Amygdala (tissue), 56 donors: ENCODE measurements around the gene PCDHGA3.
A peak's percentile ranks its signal among the peaks of the same experiment; 100 is the strongest.
"Not testable (repeated sequence)": the region's sequence is repeated elsewhere in the genome, so short reads cannot be mapped to it uniquely, and the experiment has no call there.

Experiments
- DNase-seq, 56 donors: peaks; one replicate each; lab custom pipeline; 2025; lab: John Stamatoyannopoulos, UW

The PCDHGA3 gene

GRCh38 chr5:141375444-141376155, 32.0 kb downstream of the PCDHGA3 start:
- not testable (repeated sequence) for DNase-seq

DNA sequence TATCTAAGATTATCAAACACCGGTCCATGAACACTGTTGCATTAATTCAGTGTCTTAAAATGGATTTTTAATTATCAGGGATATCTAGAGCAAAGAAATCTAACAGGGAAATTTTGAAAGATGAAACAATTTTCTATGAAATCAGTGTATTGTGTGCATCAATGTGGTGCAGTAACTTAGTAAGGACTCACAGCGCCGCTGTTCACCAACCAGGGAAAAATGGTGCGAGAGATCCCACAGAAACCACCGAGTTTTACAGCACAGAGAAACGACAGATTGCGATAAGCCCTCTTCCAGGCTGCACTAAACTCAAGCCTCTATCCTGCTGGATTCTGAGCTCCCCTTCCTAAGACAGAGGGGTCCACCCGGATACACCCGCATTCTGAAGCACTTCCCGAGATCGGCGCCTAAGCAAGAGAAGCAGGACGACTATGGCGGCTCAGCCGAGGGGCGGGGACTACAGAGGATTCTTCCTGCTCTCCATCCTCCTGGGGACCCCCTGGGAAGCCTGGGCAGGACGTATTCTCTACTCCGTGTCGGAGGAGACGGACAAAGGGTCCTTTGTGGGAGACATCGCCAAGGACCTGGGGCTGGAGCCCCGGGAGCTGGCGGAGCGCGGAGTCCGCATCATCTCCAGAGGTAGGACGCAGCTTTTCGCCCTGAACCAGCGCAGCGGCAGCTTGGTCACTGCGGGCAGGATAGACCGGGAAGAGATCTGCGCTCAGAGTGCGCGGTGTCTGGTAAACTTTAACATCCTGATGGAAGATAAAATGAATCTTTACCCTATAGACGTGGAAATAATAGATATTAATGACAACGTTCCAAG, 39.1 kb downstream of the PCDHGA3 start, which contains the start of gene PCDHGA7:
TSS of gene PCDHGA7 (plus strand) at position 274 of the 826 bp plus-strand sequence. CDS start at position 432, 158 bp downstream.
- DNase-seq = no peak

DNA sequence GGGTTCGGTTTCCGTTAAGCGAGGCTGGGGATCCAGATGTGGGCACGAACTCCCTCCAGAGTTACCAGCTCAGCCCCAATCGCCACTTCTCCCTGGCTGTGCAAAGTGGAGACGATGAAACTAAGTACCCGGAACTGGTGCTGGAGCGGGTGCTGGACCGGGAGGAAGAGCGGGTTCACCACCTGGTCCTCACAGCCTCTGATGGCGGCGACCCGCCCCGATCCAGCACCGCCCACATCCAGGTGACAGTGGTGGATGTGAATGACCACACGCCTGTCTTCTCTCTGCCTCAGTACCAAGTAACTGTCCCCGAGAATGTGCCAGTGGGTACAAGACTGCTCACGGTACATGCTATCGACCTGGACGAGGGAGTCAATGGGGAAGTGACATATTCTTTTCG, 39.7 kb downstream of the PCDHGA3 start:
- DNase-seq = no peak

- no peak for DNase-seq
Observed at GRCh38 chr5:141384471-141385267, 41.0 kb downstream of the PCDHGA3 start.

GRCh38 chr5:141387557-141388311, 44.1 kb downstream of the PCDHGA3 start, which contains the start of gene PCDHGB4:
TSS of gene PCDHGB4 (plus strand) at chr5:141387698. CDS start at chr5:141387885, 187 bp downstream.
- not testable (repeated sequence) for DNase-seq

GRCh38 chr5:141388661-141389060, 45.0 kb downstream of the PCDHGA3 start:
- DNase-seq = no peak

DNA sequence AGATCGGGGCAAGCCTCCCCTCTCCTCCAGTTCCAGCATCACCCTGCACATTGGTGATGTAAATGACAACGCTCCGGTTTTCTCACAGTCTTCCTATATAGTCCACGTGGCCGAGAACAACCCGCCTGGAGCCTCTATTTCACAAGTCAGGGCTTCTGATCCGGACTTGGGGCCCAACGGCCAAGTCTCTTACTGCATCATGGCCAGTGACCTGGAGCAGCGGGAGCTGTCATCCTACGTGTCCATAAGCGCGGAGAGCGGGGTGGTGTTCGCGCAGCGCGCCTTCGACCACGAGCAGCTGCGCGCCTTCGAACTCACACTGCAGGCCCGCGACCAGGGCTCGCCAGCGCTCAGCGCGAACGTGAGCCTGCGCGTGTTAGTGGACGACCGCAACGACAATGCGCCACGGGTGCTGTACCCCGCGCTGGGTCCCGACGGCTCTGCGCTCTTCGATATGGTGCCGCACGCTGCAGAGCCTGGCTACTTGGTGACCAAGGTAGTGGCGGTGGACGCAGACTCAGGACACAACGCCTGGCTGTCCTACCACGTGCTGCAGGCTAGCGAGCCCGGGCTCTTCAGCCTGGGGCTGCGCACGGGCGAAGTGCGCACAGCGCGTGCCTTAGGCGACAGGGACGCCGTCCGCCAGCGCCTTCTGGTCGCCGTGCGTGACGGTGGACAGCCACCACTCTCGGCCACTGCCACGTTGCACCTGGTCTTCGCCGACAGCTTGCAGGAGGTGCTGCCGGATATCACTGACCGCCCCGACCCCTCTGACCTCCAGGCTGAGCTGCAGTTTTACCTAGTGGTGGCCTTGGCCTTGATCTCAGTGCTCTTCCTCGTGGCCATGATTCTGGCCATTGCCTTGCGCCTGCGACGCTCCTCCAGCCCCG, 45.8 kb downstream of the PCDHGA3 start:
- DNase-seq = peak in 1 of 56 donors; percentile 12

GRCh38 chr5:141392429-141393198, 49.0 kb downstream of the PCDHGA3 start, which contains the start of gene PCDHGA8:
TSS of gene PCDHGA8 (plus strand) at chr5:141392633. CDS start at chr5:141392814, 181 bp downstream.
- DNase-seq = no peak

DNA sequence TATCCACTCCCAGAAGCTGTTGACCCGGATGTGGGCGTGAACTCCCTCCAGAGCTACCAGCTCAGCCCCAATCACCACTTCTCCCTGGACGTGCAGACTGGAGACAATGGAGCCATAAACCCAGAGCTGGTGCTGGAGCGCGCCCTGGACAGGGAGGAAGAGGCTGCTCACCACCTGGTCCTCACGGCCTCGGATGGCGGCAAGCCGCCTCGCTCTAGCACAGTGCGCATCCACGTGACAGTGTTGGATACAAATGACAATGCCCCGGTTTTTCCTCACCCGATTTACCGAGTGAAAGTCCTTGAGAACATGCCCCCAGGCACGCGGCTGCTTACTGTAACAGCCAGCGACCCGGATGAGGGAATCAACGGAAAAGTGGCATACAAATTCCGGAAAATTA, 49.6 kb downstream of the PCDHGA3 start:
- no peak for DNase-seq

GRCh38 chr5:141394401-141395187, 51.0 kb downstream of the PCDHGA3 start:
- DNase-seq = not testable (repeated sequence)
